NCI-H128 (cell line): ENCODE data around the gene INO80D.
"Not testable (repeated sequence)": the region's sequence is repeated elsewhere in the genome, so short reads cannot be mapped to it uniquely, and the experiment has no call there.

ENCODE experiments used
- DNase-seq: peaks from one replicate; lab custom pipeline; 2025; ENCODE audit not compliant: unreplicated experiment; lab: John Stamatoyannopoulos, UW

The INO80D gene

GRCh38 chr2:205978728-205979127, 107.2 kb downstream of the INO80D start:
- not testable (repeated sequence) for DNase-seq

GRCh38 chr2:205977699-205978098, 108.3 kb downstream of the INO80D start:
- DNase-seq = not testable (repeated sequence)

GRCh38 chr2:205976934-205977659, 108.9 kb downstream of the INO80D start:
- not testable (repeated sequence) for DNase-seq

- no peak for DNase-seq
Measured at GRCh38 chr2:205976120-205976814, 109.7 kb downstream of the INO80D start.

- no peak for DNase-seq
Measured at GRCh38 chr2:205975082-205975949, 110.7 kb downstream of the INO80D start.

GRCh38 chr2:205972113-205972512, 113.9 kb downstream of the INO80D start:
- DNase-seq = no peak

- no peak for DNase-seq
Measured at GRCh38 chr2:205970348-205970747, 115.6 kb downstream of the INO80D start.

GRCh38 chr2:205969584-205969983, 116.4 kb downstream of the INO80D start:
- DNase-seq = no peak

- DNase-seq = no peak
Measured at GRCh38 chr2:205967391-205968075, 118.4 kb downstream of the INO80D start.

- DNase-seq = no peak
Measured at GRCh38 chr2:205965707-205966106, 120.3 kb downstream of the INO80D start.

- DNase-seq = no peak
Measured at GRCh38 chr2:205964111-205964761, 121.7 kb downstream of the INO80D start.

- DNase-seq = no peak
Measured at GRCh38 chr2:205959521-205959920, 126.5 kb downstream of the INO80D start.

- DNase-seq = no peak
Measured at GRCh38 chr2:205957452-205958154, 128.4 kb downstream of the INO80D start.

GRCh38 chr2:205954707-205955106, 131.3 kb downstream of the INO80D start:
- DNase-seq = no peak

- no peak for DNase-seq
Measured at GRCh38 chr2:205952282-205952681, 133.7 kb downstream of the INO80D start.

- no peak for DNase-seq
Measured at GRCh38 chr2:205948883-205949282, 137.1 kb downstream of the INO80D start.

GRCh38 chr2:205948496-205948837, 137.5 kb downstream of the INO80D start:
- DNase-seq = no peak

- DNase-seq = peak; percentile 11
Measured at GRCh38 chr2:205947621-205948495, 138.1 kb downstream of the INO80D start.

- DNase-seq = no peak
Measured at GRCh38 chr2:205946226-205946625, 139.7 kb downstream of the INO80D start.
